Suppressor macrophage treated with lipopolysaccharide for 1 hour (primary cell): ENCODE measurements around the gene HIKESHI.

Source experiments
- DNase-seq, 3 donors: peaks; one replicate each; pipeline ENCODE4 v3.0.0-alpha.2; 2020 to 2022

HIKESHI gene

DNA sequence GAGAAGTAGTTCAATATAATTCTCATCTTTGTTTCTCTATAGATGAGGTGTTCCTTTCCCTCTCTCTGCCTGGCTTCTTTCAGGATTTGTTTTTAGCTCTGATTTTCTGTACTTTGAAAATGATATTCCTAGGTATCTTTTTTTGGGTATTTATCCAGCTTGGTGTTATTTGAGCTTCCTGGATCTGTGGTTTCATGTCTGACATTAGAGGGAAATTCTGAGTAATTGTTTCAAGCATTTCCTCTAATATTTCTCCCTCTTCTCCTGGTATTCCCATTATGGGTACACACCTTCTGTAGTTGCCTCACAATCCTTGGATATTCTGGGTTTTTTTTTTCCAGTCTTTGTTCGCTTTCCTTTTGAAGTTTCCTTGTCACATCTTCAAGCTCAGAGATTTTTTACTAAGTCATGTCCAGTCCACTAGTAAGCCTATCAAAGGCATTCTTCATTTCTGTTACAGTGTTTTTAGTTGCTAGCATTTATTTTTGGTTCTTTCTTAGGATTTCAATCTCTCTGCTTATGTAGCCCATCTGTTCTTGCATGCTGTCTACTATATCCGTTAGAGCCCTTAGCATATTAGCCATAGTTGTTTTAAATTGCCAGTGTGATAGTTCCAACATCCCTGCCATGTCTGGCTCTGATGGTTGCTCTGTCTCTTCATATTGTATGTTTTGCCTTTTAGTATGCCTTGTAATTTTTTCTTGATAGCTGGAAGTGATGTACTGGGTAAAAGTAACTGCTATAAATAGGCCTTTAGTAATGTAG lies 78.4 kb downstream of the HIKESHI start:
- no peak for DNase-seq

DNA sequence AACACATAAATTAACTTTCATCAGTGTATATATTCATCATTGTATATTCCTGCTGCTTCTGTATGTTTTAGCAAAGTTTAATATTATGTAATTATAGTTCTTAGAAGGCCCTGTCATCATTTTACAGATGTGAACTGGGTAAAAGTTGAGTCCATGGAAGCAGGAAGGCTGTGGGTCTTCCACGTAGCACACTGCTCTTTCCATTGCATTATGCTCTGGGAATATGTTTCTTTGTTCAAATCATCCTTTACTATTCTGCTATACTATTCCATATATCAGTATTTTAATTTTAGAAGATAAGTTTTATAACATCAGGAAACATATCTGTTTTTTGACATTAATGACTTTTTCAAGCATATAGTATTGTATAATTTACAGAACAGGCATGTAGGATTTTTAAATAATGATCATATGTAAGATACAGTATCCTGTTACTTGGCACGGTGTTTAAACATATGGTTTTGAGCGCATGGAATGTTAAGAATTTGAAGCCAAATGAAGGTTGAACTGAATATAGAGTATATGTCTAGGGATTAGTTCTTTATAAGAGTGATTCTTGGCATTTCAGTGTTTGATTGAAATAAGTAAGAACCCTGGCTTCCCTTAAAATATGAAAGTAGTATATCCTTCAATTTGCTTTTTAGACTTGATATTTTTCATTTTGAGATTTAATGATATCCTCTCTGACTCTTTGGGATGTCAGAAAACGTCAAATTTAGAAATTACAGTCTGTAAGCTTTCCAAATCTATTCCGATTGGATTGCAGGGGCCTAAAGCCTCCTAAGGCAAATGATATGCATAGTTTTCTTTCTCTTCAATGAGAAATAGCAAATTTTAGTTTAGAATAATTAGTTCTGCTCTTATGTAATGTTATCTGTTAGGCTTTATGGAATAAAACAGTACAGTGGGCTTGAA lies 81.3 kb downstream of the HIKESHI start:
- no peak for DNase-seq

DNA sequence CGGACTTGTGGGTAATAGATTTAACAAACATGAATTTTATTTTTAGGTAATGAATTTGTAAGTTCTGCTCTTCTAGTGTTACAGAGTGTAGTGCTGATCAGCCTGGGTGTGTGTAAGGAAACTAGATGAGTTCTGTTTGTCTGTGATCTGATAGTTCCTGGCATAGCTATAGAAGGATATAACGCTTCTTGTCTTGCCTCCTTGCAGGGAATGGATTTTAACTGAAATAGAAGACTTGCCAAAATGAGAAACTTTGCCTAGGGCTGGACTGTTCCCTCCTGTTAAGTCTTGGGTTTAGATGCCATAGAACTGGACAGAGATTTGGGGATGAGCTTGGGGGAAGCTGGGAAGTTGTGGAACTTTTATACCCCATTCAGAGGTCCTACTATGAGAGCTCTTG lies 84.2 kb downstream of the HIKESHI start:
- DNase-seq, result no peak

DNA sequence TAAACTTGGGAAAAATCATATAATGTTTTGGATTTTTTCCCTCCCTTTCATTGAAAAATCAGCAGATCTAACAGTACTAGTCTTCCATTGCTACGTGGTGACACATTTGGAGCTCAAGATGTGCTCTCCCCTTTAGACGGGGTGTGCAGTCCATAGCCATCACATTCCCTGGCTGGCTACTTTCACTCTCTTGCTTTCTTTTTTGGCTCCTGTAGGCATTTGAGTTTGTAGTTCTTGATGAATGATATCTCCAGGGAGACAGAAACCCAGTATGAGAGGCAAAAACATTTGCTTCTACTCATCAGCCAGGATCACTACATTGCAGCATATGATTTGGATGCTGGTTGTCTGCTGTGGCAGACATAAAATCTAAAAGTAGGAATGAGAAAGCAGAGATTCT lies 84.7 kb downstream of the HIKESHI start:
- DNase-seq, result no peak

DNA sequence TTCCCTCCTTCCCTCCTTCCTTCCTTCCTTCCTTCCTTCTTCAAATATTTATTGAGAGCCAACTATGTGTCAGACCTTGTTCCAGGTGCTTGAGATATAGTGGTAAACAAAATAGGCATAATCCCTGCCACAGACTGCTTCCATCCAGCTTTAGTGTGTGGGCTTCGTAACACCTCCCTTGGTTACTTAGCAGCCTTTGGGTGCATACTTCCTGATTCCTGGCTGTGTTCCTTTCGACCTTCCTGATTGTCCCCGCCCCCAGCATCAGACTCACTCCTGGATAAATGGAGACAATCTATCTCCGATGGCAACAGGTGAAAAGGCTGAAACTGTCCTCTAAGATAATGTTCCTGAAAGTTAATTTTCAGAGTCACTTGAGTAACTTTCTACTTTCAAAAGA lies 86.2 kb downstream of the HIKESHI start:
- no peak for DNase-seq

DNA sequence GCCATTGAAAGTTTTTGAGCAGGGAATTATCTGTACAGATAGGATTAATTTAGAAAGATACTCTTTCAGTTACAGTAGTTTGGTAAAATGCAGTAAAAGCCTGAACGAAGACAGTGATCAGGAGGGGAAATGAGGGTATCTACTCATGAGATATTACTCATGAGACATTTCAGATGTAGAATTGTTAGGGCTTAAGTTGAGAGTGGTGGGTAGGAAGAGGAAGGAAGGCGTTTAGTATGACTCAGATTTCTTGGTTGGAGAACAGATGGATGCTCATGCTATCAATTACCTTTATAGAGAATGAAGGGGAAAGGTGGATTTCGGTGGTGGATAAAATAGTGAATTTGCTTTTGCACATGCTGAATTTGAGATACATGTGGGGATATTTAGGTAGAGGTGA lies 88.4 kb downstream of the HIKESHI start:
- no peak for DNase-seq

DNA sequence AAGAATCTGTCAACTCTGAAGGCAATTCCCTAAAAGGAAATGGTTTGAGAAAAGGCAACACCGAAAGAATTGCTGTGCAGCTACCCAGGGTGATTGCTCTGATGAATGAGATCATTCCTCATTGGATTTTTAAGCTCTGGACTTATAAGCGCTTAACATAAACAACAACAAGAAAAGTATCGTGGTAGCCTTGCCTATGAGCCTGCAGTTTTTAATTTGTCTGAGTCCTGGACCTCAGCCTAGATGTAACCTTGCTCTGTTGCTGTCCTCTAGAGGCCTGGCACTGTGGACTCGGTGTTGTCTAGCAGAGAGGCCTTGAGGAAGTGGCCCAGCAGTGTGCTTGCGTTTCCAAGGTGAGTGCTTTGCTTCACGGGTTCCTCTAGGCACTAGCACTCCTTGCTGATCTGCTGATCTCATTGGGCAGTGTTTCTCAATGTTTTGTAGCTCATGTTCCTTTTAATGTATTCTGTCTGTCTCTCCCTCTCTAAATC lies 93.1 kb downstream of the HIKESHI start:
- DNase-seq, result no peak
